Stimulated activated CD8-positive, alpha-beta memory T cell treated with anti-CD3 and anti-CD28 coated beads, Interleukin-2, amount 100 ng/mL, for 48 hours (primary cell): ENCODE data around the gene SERPINB6.
"Not testable (repeated sequence)": the region's sequence is repeated elsewhere in the genome, so short reads cannot be mapped to it uniquely, and the experiment has no call there.

Experiments used
- DNase-seq, 2 donors: peaks; one replicate each; pipeline ENCODE4 v3.0.0-alpha.2; 2020; ENCODE audit warnings: low read depth in 2 of 2

SERPINB6 gene

GRCh38 chr6:2999618-3000557 lies 28.5 kb upstream of the SERPINB6 start, which contains the start of gene NQO2:
Gene NQO2 (plus strand): TSS chr6:2999894. CDS start chr6:3006553, 6,659 bp downstream.
- peak; percentile 90 to 91 for DNase-seq

- peak; percentile 50 to 63 for DNase-seq
Measured at GRCh38 chr6:2998998-2999617, 27.7 kb upstream of the SERPINB6 start.

- not testable (repeated sequence) for DNase-seq
Measured at GRCh38 chr6:2998249-2998997, 27.1 kb upstream of the SERPINB6 start.

- no peak for DNase-seq
Measured at GRCh38 chr6:2993755-2994317, 22.5 kb upstream of the SERPINB6 start.

GRCh38 chr6:2992330-2992979 lies 21.1 kb upstream of the SERPINB6 start:
- no peak for DNase-seq

- no peak for DNase-seq
Measured at GRCh38 chr6:2990932-2991506, 19.7 kb upstream of the SERPINB6 start.

- DNase-seq, result no peak
Measured at GRCh38 chr6:2990248-2990931, 19.0 kb upstream of the SERPINB6 start.

- DNase-seq, result peak in 1 of 2 donors; percentile 52
Measured at GRCh38 chr6:2989332-2990247, 18.2 kb upstream of the SERPINB6 start.

- peak; percentile 69 to 71 for DNase-seq
Measured at GRCh38 chr6:2988426-2989331, 17.3 kb upstream of the SERPINB6 start.

GRCh38 chr6:2988094-2988425 lies 16.7 kb upstream of the SERPINB6 start:
- DNase-seq, result no peak

GRCh38 chr6:2986722-2987221 lies 15.4 kb upstream of the SERPINB6 start:
- DNase-seq, result no peak

GRCh38 chr6:2984738-2985406 lies 13.5 kb upstream of the SERPINB6 start:
- DNase-seq, result no peak

- DNase-seq, result no peak
Measured at GRCh38 chr6:2982426-2983117, 11.2 kb upstream of the SERPINB6 start.

- DNase-seq, result no peak
Measured at GRCh38 chr6:2980465-2980855, 9.1 kb upstream of the SERPINB6 start.

GRCh38 chr6:2979819-2980464 lies 8.6 kb upstream of the SERPINB6 start:
- DNase-seq, result no peak

GRCh38 chr6:2978923-2979322 lies 7.6 kb upstream of the SERPINB6 start:
- no peak for DNase-seq
